Measurements from ENCODE around the gene TM9SF1. TPM values are rescaled to one million over a fixed set of nuclear protein-coding genes. Genes with fewer than 3 reads are reported as not detected.

TM9SF1 gene
- total and polyA plus RNA-seq, 12 donors: 10.8 to 36.4 (median 18.7) TPM

DNA sequence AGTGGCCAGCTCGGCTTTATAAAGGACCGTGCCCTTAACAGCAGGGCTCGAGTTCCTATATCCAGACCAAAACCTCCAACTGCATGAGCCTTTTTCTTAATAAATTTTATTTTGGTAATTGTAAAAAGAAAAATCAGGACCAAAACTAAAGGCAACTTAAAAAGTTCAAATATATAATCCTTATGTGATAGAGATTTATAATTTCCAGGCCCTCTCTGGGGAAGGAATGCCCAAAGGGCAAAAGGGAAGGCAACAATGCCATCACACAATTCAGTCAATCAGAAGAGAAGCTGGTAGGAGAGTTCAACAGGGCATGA is 6.2 kb downstream of the TM9SF1 start:
- H3K27me3 ChIP-seq: no peaks in the 10 kb centered on the region
- H3K36me3 ChIP-seq: peaks cover 0 to 73% (median 24%) of the 10 kb centered on the region in 9 donors
- H3K4me3 ChIP-seq: peak overlapping the region in 8 of 10 donors; percentile 65 to 94 (median 68)
- peaks cover 4 to 27% (median 20%) of the 10 kb centered on the region in 9 donors for H3K4me1 ChIP-seq
- intact Hi-C loops (cut with DNase I): loop anchor here in 1 of 10 donors (2.0 kb wide), 1 partner anchor 44 kb away; the partner anchor contains the start of genes GMPR2 and NEDD8
- WGBS, 2 donors: 4 to 6% methylated on average over 3 of the region's 3 CpGs
- no peaks in the 10 kb centered on the region for H3K9me3 ChIP-seq
- peak overlapping the region in 9 of 10 donors; percentile 11 to 83 (median 67) for H3K27ac ChIP-seq
- no peak for DNase-seq
- TF ChIP-seq, protein P1, sequence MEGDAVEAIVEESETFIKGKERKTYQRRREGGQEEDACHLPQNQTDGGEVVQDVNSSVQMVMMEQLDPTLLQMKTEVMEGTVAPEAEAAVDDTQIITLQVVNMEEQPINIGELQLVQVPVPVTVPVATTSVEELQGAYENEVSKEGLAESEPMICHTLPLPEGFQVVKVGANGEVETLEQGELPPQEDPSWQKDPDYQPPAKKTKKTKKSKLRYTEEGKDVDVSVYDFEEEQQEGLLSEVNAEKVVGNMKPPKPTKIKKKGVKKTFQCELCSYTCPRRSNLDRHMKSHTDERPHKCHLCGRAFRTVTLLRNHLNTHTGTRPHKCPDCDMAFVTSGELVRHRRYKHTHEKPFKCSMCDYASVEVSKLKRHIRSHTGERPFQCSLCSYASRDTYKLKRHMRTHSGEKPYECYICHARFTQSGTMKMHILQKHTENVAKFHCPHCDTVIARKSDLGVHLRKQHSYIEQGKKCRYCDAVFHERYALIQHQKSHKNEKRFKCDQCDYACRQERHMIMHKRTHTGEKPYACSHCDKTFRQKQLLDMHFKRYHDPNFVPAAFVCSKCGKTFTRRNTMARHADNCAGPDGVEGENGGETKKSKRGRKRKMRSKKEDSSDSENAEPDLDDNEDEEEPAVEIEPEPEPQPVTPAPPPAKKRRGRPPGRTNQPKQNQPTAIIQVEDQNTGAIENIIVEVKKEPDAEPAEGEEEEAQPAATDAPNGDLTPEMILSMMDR (IDR thresholded peaks at IDR 0.05): no peak
- ATAC-seq: no peak

DNA sequence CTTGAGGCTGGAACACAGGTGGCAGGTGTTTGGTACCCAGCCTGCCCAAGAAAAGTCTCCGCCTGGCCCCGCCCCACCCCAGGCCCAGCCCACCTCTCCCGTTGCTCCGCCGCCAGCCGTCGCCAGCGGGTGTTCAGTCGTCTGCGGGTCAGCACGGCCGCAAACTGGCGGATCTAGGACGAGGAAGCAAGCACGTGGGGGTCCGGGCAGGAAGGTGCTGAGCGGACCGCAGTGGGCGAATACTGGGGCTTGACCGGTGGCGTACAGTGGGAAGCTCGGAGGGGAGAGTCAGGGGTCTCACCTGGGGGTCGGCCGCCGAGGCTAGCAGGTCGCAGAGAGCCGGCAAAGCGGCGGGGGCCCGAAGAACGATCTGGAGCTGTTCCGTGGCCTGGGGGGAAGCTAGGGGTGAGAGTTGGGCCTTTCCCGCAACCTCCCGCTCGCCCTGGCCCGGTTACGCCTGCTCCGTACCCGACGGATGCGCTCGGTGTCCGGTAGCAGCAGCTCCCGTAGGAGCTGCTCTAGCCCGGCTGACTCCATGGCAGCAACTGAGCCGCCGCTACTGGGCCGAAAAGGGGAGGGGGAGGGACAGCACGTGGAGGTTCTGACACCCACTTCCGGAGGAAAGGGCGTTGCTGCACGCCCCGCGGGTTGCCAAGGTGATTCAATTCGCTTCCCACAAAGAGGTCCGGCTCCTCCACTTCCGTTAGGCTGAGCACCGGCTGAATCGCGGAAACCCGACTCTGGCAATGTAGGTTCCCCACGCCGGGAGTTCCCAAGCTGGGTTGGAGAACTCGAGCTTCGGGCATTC is 6.8 kb downstream of the TM9SF1 start, which contains the start of gene IPO4:
Gene IPO4 (minus strand): TSS at position 566 of the 808 bp plus-strand sequence. CDS start 29 bp downstream, at position 537.
- Histone ChIP-seq H3K27ac (peak within 1 kb of the TSS; percentile 17 to 83 (median 68)), H3K27me3 (no peaks in the 10 kb centered on the region), H3K9me3 (no peaks in the 10 kb centered on the region), H3K4me3 (peak within 1 kb of the TSS; percentile 58 to 94 (median 68)), H3K36me3 (peaks cover 0 to 76% (median 27%) of the 10 kb centered on the region in 9 donors), H3K4me1 (peaks cover 4 to 24% (median 19%) of the 10 kb centered on the region in 9 donors)
- ATAC-seq (peak; percentile 89 to 98 (median 95)), DNase-seq (peak; percentile 92 to 97)
- TF ChIP-seq, protein P1 (IDR thresholded peaks at IDR 0.05): no peak
- WGBS, 2 donors: 0 to 1% methylated on average over 63 to 65 of the region's 65 CpGs
- intact Hi-C loops (cut with DNase I): loop anchor here in 1 of 10 donors (2.0 kb wide), 1 partner anchor 44 kb away; the partner anchor contains the start of genes GMPR2 and NEDD8

- intact Hi-C loops (cut with DNase I): no loop called here
- 84 to 85% methylated on average over 2 of the region's 2 CpGs for WGBS, 2 donors
- Histone ChIP-seq H3K4me3 (peak overlapping the region in 9 of 10 donors; percentile 58 to 94 (median 68)), H3K9me3 (no peaks in the 10 kb centered on the region), H3K27ac (peak overlapping the region in 4 of 10 donors; percentile 64 to 76 (median 70)), H3K36me3 (peaks cover 0 to 77% (median 30%) of the 10 kb centered on the region in 9 donors), H3K4me1 (peaks cover 4 to 24% (median 19%) of the 10 kb centered on the region in 9 donors), H3K27me3 (no peaks in the 10 kb centered on the region)
- ATAC-seq (peak in 1 of 8 donors; percentile 3), DNase-seq (no peak)
- TF ChIP-seq, protein P1 (IDR thresholded peaks at IDR 0.05): no peak
Measured at GRCh38 chr14:24187539-24187915, 7.7 kb downstream of the TM9SF1 start.

- ATAC-seq (no peak), DNase-seq (no peak)
- peaks cover 4 to 24% (median 19%) of the 10 kb centered on the region in 9 donors for H3K4me1 ChIP-seq
- H3K27me3 ChIP-seq: no peaks in the 10 kb centered on the region
- no peaks in the 10 kb centered on the region for H3K9me3 ChIP-seq
- peaks cover 0 to 77% (median 24%) of the 10 kb centered on the region in 9 donors for H3K36me3 ChIP-seq
- WGBS, 2 donors: 93 to 95% methylated on average over 10 of the region's 10 CpGs
- intact Hi-C loops (cut with DNase I): no loop called here
- TF ChIP-seq, protein P1 (IDR thresholded peaks at IDR 0.05): no peak
- H3K4me3 ChIP-seq: peak overlapping the region in 1 of 10 donors; percentile 94
- H3K27ac ChIP-seq: no peak overlapping the region
Measured at GRCh38 chr14:24186831-24187538, 8.3 kb downstream of the TM9SF1 start.
